ENCODE results near the gene IL12RB2. TPM values are rescaled to one million over a fixed set of nuclear protein-coding genes. Genes with fewer than 3 reads are reported as not detected.
"Not testable (repeated sequence)": the region's sequence is repeated elsewhere in the genome, so short reads cannot be mapped to it uniquely, and the experiment has no call there.

Gene IL12RB2
- total RNA-seq, 1 experiment from 2014 or later, result not detected

DNA sequence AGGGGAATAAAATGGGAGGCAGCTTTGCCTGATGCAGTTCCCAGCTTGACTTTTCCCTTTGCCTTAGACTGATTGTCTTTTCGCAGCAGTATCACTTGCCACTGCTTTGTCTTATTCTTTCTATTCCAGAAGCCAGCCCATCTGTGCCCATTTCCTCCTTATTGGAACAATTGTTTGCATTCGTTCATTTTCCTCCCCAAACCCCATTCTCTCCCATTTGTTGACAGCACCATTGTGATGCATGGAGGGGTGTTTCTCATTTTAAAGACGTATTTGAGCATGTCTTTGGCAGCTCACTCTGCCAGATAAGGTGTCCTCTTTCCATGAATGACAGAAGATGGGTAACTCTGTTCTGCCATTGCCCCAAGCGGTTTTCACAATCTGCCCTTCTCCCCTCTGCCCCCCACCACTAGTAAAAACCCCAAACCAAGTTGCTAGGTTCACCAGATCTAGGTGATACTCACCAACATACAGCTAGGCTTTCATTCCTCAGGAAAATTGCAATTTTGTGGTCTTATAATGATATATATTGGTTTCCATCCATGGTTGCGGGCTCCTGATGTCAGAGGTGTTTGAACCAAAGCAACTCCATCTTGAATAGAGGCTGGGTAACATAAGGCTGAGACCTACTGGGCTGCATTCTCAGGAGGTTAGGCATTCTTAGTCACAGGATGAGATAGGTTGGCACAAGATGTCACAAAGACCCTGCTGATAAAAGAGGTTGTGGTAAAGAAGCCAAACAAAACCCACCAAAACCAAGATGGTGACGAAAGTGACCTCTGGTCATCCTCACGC is 91.7 kb downstream of the IL12RB2 start:
- no peaks in the 10 kb centered on the region for H4K20me1 ChIP-seq (ENCODE audit: insufficient read depth, low read depth, low read length)
- peaks cover 41% of the 10 kb centered on the region; the same call in 1 of the 2 replicates for H3K36me3 ChIP-seq (ENCODE audit: insufficient read depth, low read length)
- no peaks in the 10 kb centered on the region for H3K27me3 ChIP-seq (ENCODE audit: low read length)
- no peaks in the 10 kb centered on the region for H3K4me1 ChIP-seq (ENCODE audit: low read length)
- no peak overlapping the region for H3K4me2 ChIP-seq (ENCODE audit: low read depth, low read length, poor library complexity, severe bottlenecking)
- H3K27ac ChIP-seq (ENCODE audit: low read length), result no peak overlapping the region
- no peaks in the 10 kb centered on the region for H3K79me2 ChIP-seq (ENCODE audit: low read length)
- no peaks in the 10 kb centered on the region for H3K9me3 ChIP-seq (ENCODE audit: low read length)
- no peak for DNase-seq
- no peak overlapping the region for H3K4me3 ChIP-seq (ENCODE audit: low read length)
- H3K9me2 ChIP-seq (replicated peaks; ENCODE audit: insufficient read depth, low read length), result no peaks in the 10 kb centered on the region
- no peak overlapping the region for H3K9ac ChIP-seq (ENCODE audit: low read length)
- no peak overlapping the region for H2AFZ ChIP-seq (ENCODE audit: low read length)

GRCh38 chr1:67400029-67400786 is 92.5 kb downstream of the IL12RB2 start:
- not testable (repeated sequence) for H4K20me1 ChIP-seq (ENCODE audit: insufficient read depth, low read depth, low read length); H3K4me2 ChIP-seq (ENCODE audit: low read depth, low read length, poor library complexity, severe bottlenecking); H3K4me3 ChIP-seq (ENCODE audit: low read length); H3K79me2 ChIP-seq (ENCODE audit: low read length); H3K27me3 ChIP-seq (ENCODE audit: low read length); H3K9ac ChIP-seq (ENCODE audit: low read length); H3K9me3 ChIP-seq (ENCODE audit: low read length); H2AFZ ChIP-seq (ENCODE audit: low read length); H3K9me2 ChIP-seq (replicated peaks; ENCODE audit: insufficient read depth, low read length); H3K4me1 ChIP-seq (ENCODE audit: low read length); H3K27ac ChIP-seq (ENCODE audit: low read length); DNase-seq
- peaks cover 42% of the 10 kb centered on the region; the same call in 1 of the 2 replicates for H3K36me3 ChIP-seq (ENCODE audit: insufficient read depth, low read length)

DNA sequence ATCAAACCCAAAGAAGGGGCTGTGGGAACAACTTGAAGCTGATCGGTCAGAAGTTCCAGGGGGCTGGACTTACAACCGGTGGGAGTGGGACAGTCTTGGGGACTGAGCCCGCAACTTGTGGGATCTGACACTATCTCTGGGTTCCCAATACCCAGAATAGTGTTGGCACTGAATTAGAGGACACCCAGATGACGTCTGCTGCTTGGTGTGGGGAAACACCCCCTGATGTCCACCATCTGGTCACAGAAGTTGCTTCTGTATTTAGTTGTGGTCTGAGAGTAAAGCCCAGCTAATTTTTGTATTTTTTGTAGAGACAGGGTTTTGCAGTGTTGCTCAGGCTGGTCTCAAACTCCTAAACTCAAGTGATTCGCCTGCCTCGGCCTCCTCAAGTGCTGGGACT is 93.8 kb downstream of the IL12RB2 start:
- Histone ChIP-seq H3K9me3 (ENCODE audit: low read length) (no peaks in the 10 kb centered on the region), H3K4me3 (ENCODE audit: low read length) (no peak overlapping the region), H3K36me3 (ENCODE audit: insufficient read depth, low read length) (peaks cover 41% of the 10 kb centered on the region; the same call in 1 of the 2 replicates), H3K27me3 (ENCODE audit: low read length) (no peaks in the 10 kb centered on the region), H3K4me2 (ENCODE audit: low read depth, low read length, poor library complexity, severe bottlenecking) (no peak overlapping the region), H3K27ac (ENCODE audit: low read length) (no peak overlapping the region), H3K9ac (ENCODE audit: low read length) (no peak overlapping the region), H3K9me2 (replicated peaks; ENCODE audit: insufficient read depth, low read length) (no peaks in the 10 kb centered on the region), H3K79me2 (ENCODE audit: low read length) (no peaks in the 10 kb centered on the region), H3K4me1 (ENCODE audit: low read length) (no peaks in the 10 kb centered on the region), H4K20me1 (ENCODE audit: insufficient read depth, low read depth, low read length) (no peaks in the 10 kb centered on the region), H2AFZ (ENCODE audit: low read length) (no peak overlapping the region)
- DNase-seq, result no peak

GRCh38 chr1:67404212-67404620 is 96.5 kb downstream of the IL12RB2 start:
- Histone ChIP-seq H3K36me3 (ENCODE audit: insufficient read depth, low read length) (peaks cover 49% of the 10 kb centered on the region; the same call in 1 of the 2 replicates), H3K4me2 (ENCODE audit: low read depth, low read length, poor library complexity, severe bottlenecking) (no peak overlapping the region), H3K9ac (ENCODE audit: low read length) (no peak overlapping the region), H3K9me3 (ENCODE audit: low read length) (no peaks in the 10 kb centered on the region), H3K4me1 (ENCODE audit: low read length) (no peaks in the 10 kb centered on the region), H3K27ac (ENCODE audit: low read length) (no peak overlapping the region), H3K9me2 (replicated peaks; ENCODE audit: insufficient read depth, low read length) (no peaks in the 10 kb centered on the region), H3K4me3 (ENCODE audit: low read length) (no peak overlapping the region), H2AFZ (ENCODE audit: low read length) (no peak overlapping the region), H3K27me3 (ENCODE audit: low read length) (no peaks in the 10 kb centered on the region), H3K79me2 (ENCODE audit: low read length) (no peaks in the 10 kb centered on the region), H4K20me1 (ENCODE audit: insufficient read depth, low read depth, low read length) (peaks cover 4% of the 10 kb centered on the region; the same call in 1 of the 2 replicates)
- DNase-seq, result no peak

- Histone ChIP-seq H3K4me3 (ENCODE audit: low read length) (no peak overlapping the region), H3K4me1 (ENCODE audit: low read length) (no peaks in the 10 kb centered on the region), H3K4me2 (ENCODE audit: low read depth, low read length, poor library complexity, severe bottlenecking) (no peak overlapping the region), H3K79me2 (ENCODE audit: low read length) (0 out of 2 replicates have a peak, but pooled peaks cover 8% of the 10 kb centered on the region), H3K9me2 (replicated peaks; ENCODE audit: insufficient read depth, low read length) (no peaks in the 10 kb centered on the region), H3K27me3 (ENCODE audit: low read length) (no peaks in the 10 kb centered on the region), H3K27ac (ENCODE audit: low read length) (peak overlapping the region; percentile 29), H3K36me3 (ENCODE audit: insufficient read depth, low read length) (peaks cover 53% of the 10 kb centered on the region; the same call in 1 of the 2 replicates), H4K20me1 (ENCODE audit: insufficient read depth, low read depth, low read length) (peaks cover 9% of the 10 kb centered on the region; the same call in 1 of the 2 replicates), H3K9ac (ENCODE audit: low read length) (no peak overlapping the region), H2AFZ (ENCODE audit: low read length) (no peak overlapping the region), H3K9me3 (ENCODE audit: low read length) (no peaks in the 10 kb centered on the region)
- no peak for DNase-seq
Measured at GRCh38 chr1:67405473-67406245, 98.0 kb downstream of the IL12RB2 start.

DNA sequence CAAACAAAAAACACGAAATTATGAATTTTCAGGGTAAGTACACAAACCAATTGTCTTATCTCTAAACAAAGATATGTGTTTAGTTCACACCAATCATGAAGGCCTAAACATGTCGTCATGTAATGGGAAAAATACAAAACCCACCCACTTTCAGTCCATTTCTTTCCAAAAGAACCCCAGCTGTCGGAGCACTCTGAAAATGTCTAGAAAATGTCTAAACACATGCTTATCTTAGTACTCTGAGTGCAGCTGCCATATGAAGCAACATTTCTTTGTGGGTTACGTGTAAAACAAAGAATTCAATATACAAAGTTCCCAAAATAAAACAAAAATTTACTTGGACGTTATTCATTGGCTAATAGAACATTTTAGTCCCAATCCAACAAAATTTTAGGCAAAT is 99.8 kb downstream of the IL12RB2 start:
- no peak overlapping the region for H3K4me2 ChIP-seq (ENCODE audit: low read depth, low read length, poor library complexity, severe bottlenecking)
- H3K27ac ChIP-seq (ENCODE audit: low read length), result no peak overlapping the region
- H3K27me3 ChIP-seq (ENCODE audit: low read length), result no peaks in the 10 kb centered on the region
- no peak overlapping the region for H3K9ac ChIP-seq (ENCODE audit: low read length)
- no peak overlapping the region for H3K4me3 ChIP-seq (ENCODE audit: low read length)
- peaks cover 13% of the 10 kb centered on the region; the same call in 1 of the 2 replicates for H3K79me2 ChIP-seq (ENCODE audit: low read length)
- no peaks in the 10 kb centered on the region for H3K4me1 ChIP-seq (ENCODE audit: low read length)
- no peaks in the 10 kb centered on the region for H3K9me2 ChIP-seq (replicated peaks; ENCODE audit: insufficient read depth, low read length)
- no peak for DNase-seq
- no peaks in the 10 kb centered on the region for H3K9me3 ChIP-seq (ENCODE audit: low read length)
- peaks cover 14% of the 10 kb centered on the region; the same call in 1 of the 2 replicates for H4K20me1 ChIP-seq (ENCODE audit: insufficient read depth, low read depth, low read length)
- H3K36me3 ChIP-seq (ENCODE audit: insufficient read depth, low read length), result peaks cover 68% of the 10 kb centered on the region; the same call in 1 of the 2 replicates
- no peak overlapping the region for H2AFZ ChIP-seq (ENCODE audit: low read length)

DNA sequence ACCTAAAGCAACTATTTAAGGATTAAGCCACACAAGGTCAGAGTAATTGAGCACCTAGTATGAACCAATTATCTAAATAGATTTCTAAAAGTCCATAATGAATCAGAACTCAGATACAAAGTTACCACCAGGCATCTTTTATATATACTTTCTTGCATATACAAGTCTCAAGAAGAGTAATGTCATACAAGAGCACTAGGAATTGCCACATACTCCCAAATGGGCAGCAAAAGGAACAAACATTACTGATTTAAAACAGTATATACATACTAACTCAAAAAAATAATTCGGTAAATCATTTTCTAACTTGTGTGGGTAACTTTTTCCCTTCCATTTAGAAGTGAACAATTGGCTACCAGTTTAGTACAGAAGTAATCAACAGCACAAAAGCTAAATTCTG is 100.5 kb downstream of the IL12RB2 start:
- no peak overlapping the region for H3K4me2 ChIP-seq (ENCODE audit: low read depth, low read length, poor library complexity, severe bottlenecking)
- no peak overlapping the region for H3K27ac ChIP-seq (ENCODE audit: low read length)
- no peaks in the 10 kb centered on the region for H3K9me3 ChIP-seq (ENCODE audit: low read length)
- H3K4me1 ChIP-seq (ENCODE audit: low read length), result peaks cover 3% of the 10 kb centered on the region; the same call in 1 of the 2 replicates
- H3K9ac ChIP-seq (ENCODE audit: low read length), result no peak overlapping the region
- H3K4me3 ChIP-seq (ENCODE audit: low read length), result no peak overlapping the region
- no peaks in the 10 kb centered on the region for H3K9me2 ChIP-seq (replicated peaks; ENCODE audit: insufficient read depth, low read length)
- H4K20me1 ChIP-seq (ENCODE audit: insufficient read depth, low read depth, low read length), result peaks cover 14% of the 10 kb centered on the region; the same call in 1 of the 2 replicates
- no peaks in the 10 kb centered on the region for H3K27me3 ChIP-seq (ENCODE audit: low read length)
- no peak for DNase-seq
- peaks cover 16% of the 10 kb centered on the region for H3K79me2 ChIP-seq (ENCODE audit: low read length)
- peaks cover 65% of the 10 kb centered on the region; the same call in 1 of the 2 replicates for H3K36me3 ChIP-seq (ENCODE audit: insufficient read depth, low read length)
- H2AFZ ChIP-seq (ENCODE audit: low read length), result no peak overlapping the region
